ENCODE results near the gene ZNF655. TPM values are rescaled to one million over a fixed set of nuclear protein-coding genes. Genes with fewer than 3 reads are reported as not detected.

The ZNF655 gene
- total and polyA plus RNA-seq, 8 donors, result 33.0 to 162 (median 74.1) TPM

DNA sequence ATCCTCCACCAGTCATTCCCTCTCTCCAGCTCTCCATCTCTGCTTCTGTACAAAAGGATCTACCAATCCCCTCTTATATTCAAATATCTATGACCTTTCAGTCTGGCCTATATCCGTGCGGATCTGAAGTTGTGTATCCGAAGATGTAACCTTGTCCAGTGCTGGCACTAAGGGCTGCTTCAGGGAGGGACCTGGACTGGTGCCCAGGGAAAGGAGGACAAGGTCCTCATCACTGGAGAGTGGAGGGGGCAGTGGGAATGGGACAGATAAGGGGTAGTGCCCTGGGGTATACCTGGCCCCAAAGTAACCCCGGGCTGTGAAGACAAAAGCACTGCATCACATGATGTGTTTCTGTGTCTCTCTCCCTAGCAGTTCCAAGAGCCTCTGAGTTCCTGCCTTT is 41.4 kb downstream of the ZNF655 start:
- H3K27ac ChIP-seq, result no peak overlapping the region
- TF ChIP-seq, protein P1, sequence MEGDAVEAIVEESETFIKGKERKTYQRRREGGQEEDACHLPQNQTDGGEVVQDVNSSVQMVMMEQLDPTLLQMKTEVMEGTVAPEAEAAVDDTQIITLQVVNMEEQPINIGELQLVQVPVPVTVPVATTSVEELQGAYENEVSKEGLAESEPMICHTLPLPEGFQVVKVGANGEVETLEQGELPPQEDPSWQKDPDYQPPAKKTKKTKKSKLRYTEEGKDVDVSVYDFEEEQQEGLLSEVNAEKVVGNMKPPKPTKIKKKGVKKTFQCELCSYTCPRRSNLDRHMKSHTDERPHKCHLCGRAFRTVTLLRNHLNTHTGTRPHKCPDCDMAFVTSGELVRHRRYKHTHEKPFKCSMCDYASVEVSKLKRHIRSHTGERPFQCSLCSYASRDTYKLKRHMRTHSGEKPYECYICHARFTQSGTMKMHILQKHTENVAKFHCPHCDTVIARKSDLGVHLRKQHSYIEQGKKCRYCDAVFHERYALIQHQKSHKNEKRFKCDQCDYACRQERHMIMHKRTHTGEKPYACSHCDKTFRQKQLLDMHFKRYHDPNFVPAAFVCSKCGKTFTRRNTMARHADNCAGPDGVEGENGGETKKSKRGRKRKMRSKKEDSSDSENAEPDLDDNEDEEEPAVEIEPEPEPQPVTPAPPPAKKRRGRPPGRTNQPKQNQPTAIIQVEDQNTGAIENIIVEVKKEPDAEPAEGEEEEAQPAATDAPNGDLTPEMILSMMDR (IDR thresholded peaks at IDR 0.05), result no peak
- TF ChIP-seq POLR2AphosphoS5 (IDR thresholded peaks at IDR 0.05) (no peak), POLR2A (IDR thresholded peaks at IDR 0.05) (no peak), EP300 (IDR thresholded peaks at IDR 0.05) (no peak)
- H3K27me3 ChIP-seq, result peaks cover 0 to 7% (median 0%) of the 10 kb centered on the region in 3 donors
- no peaks in the 10 kb centered on the region for H3K36me3 ChIP-seq
- H3K4me3 ChIP-seq, result no peak overlapping the region
- WGBS, 5 donors, result 77 to 82% (median 79%) methylated on average over 4 of the region's 4 CpGs
- DNase-seq, result no peak
- H3K4me1 ChIP-seq, result no peaks in the 10 kb centered on the region
- intact Hi-C loops (cut with DNase I; ENCODE audit: low total_unique reads), result no loop called here
- no peaks in the 10 kb centered on the region for H3K9me3 ChIP-seq

DNA sequence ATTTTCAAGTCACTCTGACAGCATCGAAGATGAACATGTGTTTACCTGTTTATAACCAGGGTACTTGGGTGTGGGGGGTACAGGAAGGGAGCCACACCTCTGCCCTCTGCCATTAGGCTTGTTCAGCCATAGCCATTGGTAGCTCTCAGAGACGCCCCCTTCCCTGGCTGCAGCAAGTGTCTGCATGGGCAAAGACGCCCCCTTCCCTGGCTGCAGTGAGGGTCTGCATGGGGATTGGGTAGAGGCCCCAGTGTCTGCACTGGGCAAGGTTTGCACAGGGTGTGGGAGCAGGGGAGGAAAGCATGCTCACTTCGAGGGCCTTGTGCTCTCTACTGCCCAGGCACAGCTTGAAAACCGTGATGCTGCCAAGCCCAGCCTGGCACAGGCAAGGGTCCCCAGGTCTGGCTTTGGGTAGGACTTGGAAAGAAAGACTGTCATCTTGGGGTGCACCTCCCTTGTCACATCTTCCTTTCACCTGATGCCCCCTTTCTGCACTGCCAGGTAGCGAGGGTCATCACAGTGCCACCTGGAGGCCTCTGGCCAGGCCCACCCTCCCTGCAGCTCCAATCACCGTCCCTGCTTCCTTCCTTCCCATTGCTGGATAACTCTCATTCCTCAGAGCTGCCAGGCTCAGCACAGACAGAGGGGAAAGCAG is 43.3 kb downstream of the ZNF655 start:
- no peak overlapping the region for H3K4me3 ChIP-seq
- WGBS, 5 donors, result 63 to 73% (median 71%) methylated on average over 4 to 7 of the region's 7 CpGs
- H3K4me1 ChIP-seq, result no peaks in the 10 kb centered on the region
- TF ChIP-seq EP300 (IDR thresholded peaks at IDR 0.05) (no peak), POLR2AphosphoS5 (IDR thresholded peaks at IDR 0.05) (no peak), POLR2A (IDR thresholded peaks at IDR 0.05) (no peak)
- TF ChIP-seq, protein P1 (IDR thresholded peaks at IDR 0.05), result no peak
- peaks cover 0 to 14% (median 0%) of the 10 kb centered on the region in 3 donors for H3K27me3 ChIP-seq
- no peak overlapping the region for H3K27ac ChIP-seq
- H3K9me3 ChIP-seq, result no peaks in the 10 kb centered on the region
- no peak for DNase-seq
- intact Hi-C loops (cut with DNase I; ENCODE audit: low total_unique reads), result no loop called here
- no peaks in the 10 kb centered on the region for H3K36me3 ChIP-seq

GRCh38 chr7:99605527-99605926 is 47.1 kb downstream of the ZNF655 start:
- intact Hi-C loops (cut with DNase I; ENCODE audit: low total_unique reads), result no loop called here
- WGBS, 5 donors, result 85 to 96% (median 94%) methylated on average over 7 of the region's 7 CpGs

DNA sequence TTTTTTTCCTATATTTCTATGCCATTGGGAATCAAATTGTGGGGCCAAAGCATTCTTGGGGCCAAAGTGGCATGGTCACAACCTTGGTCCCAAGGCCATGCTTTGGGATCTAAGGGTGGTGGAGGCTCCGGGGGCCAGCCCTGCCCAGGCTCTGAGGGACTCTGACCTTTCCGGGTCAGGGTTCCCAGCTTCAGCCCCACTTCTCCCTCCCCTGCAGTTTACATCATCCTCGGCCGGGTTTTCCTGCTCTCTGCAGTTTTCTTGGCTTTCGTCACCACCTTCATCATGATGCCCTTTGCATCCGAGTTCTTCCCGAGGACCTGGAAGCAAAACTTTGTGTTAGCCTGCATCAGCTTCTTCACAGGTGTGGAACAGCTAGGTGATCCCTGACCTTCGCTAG is 48.1 kb downstream of the ZNF655 start:
- intact Hi-C loops (cut with DNase I; ENCODE audit: low total_unique reads), result no loop called here
- H3K9me3 ChIP-seq, result no peaks in the 10 kb centered on the region
- no peaks in the 10 kb centered on the region for H3K4me1 ChIP-seq
- peaks cover 0 to 12% (median 0%) of the 10 kb centered on the region in 3 donors for H3K27me3 ChIP-seq
- H3K4me3 ChIP-seq, result no peak overlapping the region
- no peak overlapping the region for H3K27ac ChIP-seq
- H3K36me3 ChIP-seq, result no peaks in the 10 kb centered on the region
- no peak for DNase-seq
- WGBS, 5 donors, result 67 to 77% (median 75%) methylated on average over 8 of the region's 8 CpGs
- TF ChIP-seq POLR2A (IDR thresholded peaks at IDR 0.05) (no peak), POLR2AphosphoS5 (IDR thresholded peaks at IDR 0.05) (no peak), EP300 (IDR thresholded peaks at IDR 0.05) (no peak)
- TF ChIP-seq, protein P1 (IDR thresholded peaks at IDR 0.05), result no peak

More at GRCh38 chr7:99605527-99605926, 47.1 kb downstream of the ZNF655 start:
- Histone ChIP-seq H3K9me3 (no peaks in the 10 kb centered on the region), H3K27me3 (peaks cover 0 to 12% (median 0%) of the 10 kb centered on the region in 3 donors), H3K36me3 (no peaks in the 10 kb centered on the region), H3K4me3 (no peak overlapping the region), H3K27ac (no peak overlapping the region), H3K4me1 (no peaks in the 10 kb centered on the region)
- DNase-seq, result no peak
- TF ChIP-seq, protein P1 (IDR thresholded peaks at IDR 0.05), result no peak
- TF ChIP-seq POLR2AphosphoS5 (IDR thresholded peaks at IDR 0.05) (no peak), EP300 (IDR thresholded peaks at IDR 0.05) (no peak), POLR2A (IDR thresholded peaks at IDR 0.05) (no peak)
